Thoracic aorta (tissue), 2 donors: ENCODE results near the gene ACTN1. TPM values are rescaled to one million over a fixed set of nuclear protein-coding genes. Genes with fewer than 3 reads are reported as not detected.

ENCODE experiments used
- ATAC-seq: fragments of 150-250 bp; one replicate; pipeline ENCODE4 v1.8.0; 2017; ENCODE audit warnings: low read depth; ENCODE audit not compliant: insufficient number of reproducible peaks, low FRiP score
- DNase-seq: peaks from one replicate; pipeline ENCODE4 v3.0.0-alpha.2; 2020; ENCODE audit warnings: low spot score
- H3K27ac ChIP-seq, 2 donors: fragments of 200-600 bp; sonication (generic); 1 replicate in 1 of 2; 2 replicates in 1 of 2; pipeline ENCODE4 v1.5.1; 2016; ENCODE audit warnings: mild to moderate bottlenecking in 2 of 2, moderate library complexity in 2 of 2
- H3K27me3 ChIP-seq: fragments of 200-600 bp; sonication (generic); replicated peaks from 2 replicates; pipeline ENCODE4 v1.6.0; 2016; ENCODE audit warnings: mild to moderate bottlenecking; ENCODE audit not compliant: insufficient read depth
- H3K36me3 ChIP-seq: fragments of 200-600 bp; sonication (generic); one replicate; pipeline ENCODE4 v1.5.1; 2016
- H3K4me1 ChIP-seq, 2 donors: fragments of 200-600 bp; sonication (generic); 1 replicate in 1 of 2; 2 replicates in 1 of 2; pipeline versions ENCODE4 v1.5.1 to v1.6.0; 2016; ENCODE audit warnings: low read depth in 2 of 2, mild to moderate bottlenecking in 1 of 2; ENCODE audit not compliant: control insufficient read depth in 1 of 2
- H3K4me3 ChIP-seq: fragments of 200-600 bp; sonication (generic); 2 replicates; pipeline ENCODE4 v1.5.1; 2016; ENCODE audit warnings: mild to moderate bottlenecking
- H3K9me3 ChIP-seq: fragments of 200-600 bp; sonication (generic); 2 replicates; pipeline ENCODE4 v1.5.1; 2016
- total RNA-seq, 2 donors: library from RNA; depleted of rRNA; stranded (reverse); fragments of >200 nt; gene quantifications; one replicate each; pipeline versions ENCODE4 v1.1.0 to v1.2.3, GENCODE V29; 2016
- TF ChIP-seq, protein P1 (sequence below): fragments of 200-600 bp; sonication (generic); IDR thresholded peaks from one replicate; pipeline ENCODE4 v1.5.1; 2019; ENCODE audit warnings: antibody characterized with exemption

Gene ACTN1
- total RNA-seq, 2 donors from 2014 or later = 1,201 to 1,291 TPM

DNA sequence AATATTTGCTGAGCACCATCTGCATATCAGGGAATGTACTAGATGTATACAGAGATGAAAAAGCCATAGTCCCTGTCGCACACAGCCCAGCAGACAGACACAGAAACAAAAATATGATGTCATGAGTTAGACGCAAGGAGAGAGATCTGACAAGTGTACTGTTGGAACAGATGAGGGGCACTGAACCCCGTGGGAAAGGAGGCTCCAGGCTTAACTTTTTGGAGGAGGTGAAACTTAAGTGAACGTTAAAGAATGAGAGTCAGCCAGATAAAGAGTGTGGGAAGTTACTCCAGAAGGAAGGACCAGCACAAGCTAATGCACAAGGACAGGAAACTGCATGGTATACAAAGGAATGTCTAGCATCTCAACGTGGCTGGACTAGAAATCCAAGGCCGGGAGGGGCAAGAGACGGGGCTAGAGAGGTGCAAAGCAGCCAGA is 2.5 kb upstream of the ACTN1 start:
- H3K4me3 ChIP-seq = peak overlapping the region; percentile 99
- H3K27ac ChIP-seq = peak overlapping the region; percentile 98 to 100
- no peak for DNase-seq
- H3K36me3 ChIP-seq = no peaks in the 10 kb centered on the region
- no peaks in the 10 kb centered on the region for H3K27me3 ChIP-seq
- H3K4me1 ChIP-seq = peaks cover 12 to 46% of the 10 kb centered on the region in 2 donors
- no peak for ATAC-seq
- TF ChIP-seq, protein P1, sequence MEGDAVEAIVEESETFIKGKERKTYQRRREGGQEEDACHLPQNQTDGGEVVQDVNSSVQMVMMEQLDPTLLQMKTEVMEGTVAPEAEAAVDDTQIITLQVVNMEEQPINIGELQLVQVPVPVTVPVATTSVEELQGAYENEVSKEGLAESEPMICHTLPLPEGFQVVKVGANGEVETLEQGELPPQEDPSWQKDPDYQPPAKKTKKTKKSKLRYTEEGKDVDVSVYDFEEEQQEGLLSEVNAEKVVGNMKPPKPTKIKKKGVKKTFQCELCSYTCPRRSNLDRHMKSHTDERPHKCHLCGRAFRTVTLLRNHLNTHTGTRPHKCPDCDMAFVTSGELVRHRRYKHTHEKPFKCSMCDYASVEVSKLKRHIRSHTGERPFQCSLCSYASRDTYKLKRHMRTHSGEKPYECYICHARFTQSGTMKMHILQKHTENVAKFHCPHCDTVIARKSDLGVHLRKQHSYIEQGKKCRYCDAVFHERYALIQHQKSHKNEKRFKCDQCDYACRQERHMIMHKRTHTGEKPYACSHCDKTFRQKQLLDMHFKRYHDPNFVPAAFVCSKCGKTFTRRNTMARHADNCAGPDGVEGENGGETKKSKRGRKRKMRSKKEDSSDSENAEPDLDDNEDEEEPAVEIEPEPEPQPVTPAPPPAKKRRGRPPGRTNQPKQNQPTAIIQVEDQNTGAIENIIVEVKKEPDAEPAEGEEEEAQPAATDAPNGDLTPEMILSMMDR = no peak
- no peaks in the 10 kb centered on the region for H3K9me3 ChIP-seq

DNA sequence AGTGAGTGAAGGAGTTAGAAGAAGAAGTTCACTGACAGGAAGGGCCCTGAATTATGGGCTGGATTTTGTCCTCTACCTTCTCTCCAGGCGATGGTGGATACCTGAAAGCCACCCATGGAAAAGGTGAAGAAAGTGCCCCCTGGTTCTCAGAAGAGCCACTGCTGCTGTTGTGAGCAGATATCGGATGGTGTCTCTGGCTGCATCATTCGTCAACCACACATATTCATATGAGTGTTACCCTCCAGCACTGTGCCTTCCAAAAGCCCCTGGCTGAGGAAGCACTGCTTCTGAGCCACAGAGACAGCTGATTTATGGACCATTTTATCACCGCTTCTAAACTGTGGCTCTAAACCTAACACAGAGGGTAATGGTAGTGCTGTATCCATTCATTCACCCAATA is 2.0 kb upstream of the ACTN1 start:
- Histone ChIP-seq H3K27ac (peak overlapping the region; percentile 98 to 100), H3K4me1 (peaks cover 14 to 49% of the 10 kb centered on the region in 2 donors), H3K27me3 (no peaks in the 10 kb centered on the region), H3K36me3 (no peaks in the 10 kb centered on the region), H3K4me3 (peak overlapping the region; percentile 99), H3K9me3 (no peaks in the 10 kb centered on the region)
- DNase-seq = no peak
- ATAC-seq = no peak
- TF ChIP-seq, protein P1 = no peak

DNA sequence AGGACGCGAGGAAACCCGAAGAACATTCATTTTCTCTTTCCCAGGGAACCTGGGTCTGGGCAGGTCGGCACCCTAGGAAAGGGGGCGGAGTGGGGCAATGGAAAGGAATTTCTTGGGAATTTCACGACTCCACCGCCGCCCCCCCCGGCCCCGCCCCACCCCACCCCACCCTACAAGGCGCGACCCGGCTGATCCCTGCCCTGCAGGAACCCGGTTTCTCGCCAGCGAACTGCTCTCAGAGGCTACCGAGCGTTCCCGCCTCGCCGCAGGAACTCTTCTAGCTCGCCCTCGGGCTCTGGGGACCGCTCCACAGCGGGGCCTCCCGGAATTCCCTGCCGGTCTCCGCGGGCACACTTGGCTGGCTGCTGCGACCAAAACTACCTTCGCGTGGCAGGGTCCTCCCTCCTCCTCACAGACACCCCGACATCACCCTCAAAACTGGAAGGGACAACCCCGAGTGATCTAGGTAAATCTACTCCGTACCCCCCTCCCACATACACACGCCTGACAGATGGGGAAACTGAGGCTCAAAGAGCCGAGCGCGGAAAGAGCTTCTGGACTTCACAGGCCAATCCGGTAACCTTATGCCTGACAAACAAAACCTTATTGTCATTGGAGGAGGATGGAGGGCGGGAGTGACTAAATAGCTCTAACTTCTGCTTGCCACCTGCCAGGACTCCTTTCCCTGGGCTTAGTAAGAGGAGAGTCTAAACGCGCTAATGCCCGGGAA is 785 bp upstream of the ACTN1 start:
- no peaks in the 10 kb centered on the region for H3K27me3 ChIP-seq
- TF ChIP-seq, protein P1 = no peak
- peak; percentile 0 for ATAC-seq
- H3K9me3 ChIP-seq = no peaks in the 10 kb centered on the region
- peaks cover 26 to 61% of the 10 kb centered on the region in 2 donors for H3K4me1 ChIP-seq
- H3K4me3 ChIP-seq = peak overlapping the region; percentile 99
- peak; percentile 22 for DNase-seq
- peak overlapping the region; percentile 98 to 100 for H3K27ac ChIP-seq
- H3K36me3 ChIP-seq = peaks cover 2% of the 10 kb centered on the region

DNA sequence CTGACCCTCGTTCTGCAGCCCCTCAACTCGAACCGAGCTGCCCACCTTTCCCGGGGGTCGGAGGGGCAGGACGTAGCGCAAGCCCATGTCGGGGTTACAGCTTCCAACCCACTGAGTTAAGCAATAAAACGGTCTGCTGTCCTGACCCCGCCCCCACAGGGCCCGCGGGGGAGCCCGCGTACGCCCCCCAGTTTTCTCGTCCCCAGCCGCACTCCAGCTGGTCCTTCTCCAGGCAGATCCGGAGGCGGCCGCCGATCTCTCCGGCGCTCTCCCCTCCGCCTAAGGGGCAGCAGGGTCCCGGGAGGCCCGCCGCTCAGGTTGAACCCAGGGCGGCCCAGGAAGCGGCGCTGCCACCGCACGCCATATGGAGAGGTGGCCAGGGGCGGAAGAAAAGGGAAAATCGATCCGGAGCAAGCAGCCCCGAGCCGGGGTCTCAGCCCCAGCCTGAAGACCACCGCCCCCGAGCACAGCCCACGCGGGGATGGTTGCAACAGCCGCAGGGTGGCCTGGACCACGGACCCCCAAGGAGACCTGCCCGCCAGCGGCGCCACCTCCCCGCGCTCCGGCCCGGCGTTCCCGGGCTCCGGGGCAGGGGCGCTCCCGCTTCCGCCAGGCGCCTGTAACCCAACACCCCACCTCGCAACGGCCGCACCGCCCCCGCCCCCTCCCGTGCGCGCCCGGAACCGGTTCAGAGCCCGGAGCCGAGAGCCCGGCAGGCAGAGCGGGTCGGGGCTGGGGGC is 760 bp downstream of the ACTN1 start:
- Histone ChIP-seq H3K36me3 (peaks cover 16% of the 10 kb centered on the region), H3K4me3 (peak overlapping the region; percentile 99), H3K27me3 (no peaks in the 10 kb centered on the region), H3K9me3 (no peaks in the 10 kb centered on the region), H3K4me1 (peaks cover 41 to 73% of the 10 kb centered on the region in 2 donors), H3K27ac (peak overlapping the region; percentile 100)
- no peak for ATAC-seq
- TF ChIP-seq, protein P1 = no peak
- DNase-seq = no peak

DNA sequence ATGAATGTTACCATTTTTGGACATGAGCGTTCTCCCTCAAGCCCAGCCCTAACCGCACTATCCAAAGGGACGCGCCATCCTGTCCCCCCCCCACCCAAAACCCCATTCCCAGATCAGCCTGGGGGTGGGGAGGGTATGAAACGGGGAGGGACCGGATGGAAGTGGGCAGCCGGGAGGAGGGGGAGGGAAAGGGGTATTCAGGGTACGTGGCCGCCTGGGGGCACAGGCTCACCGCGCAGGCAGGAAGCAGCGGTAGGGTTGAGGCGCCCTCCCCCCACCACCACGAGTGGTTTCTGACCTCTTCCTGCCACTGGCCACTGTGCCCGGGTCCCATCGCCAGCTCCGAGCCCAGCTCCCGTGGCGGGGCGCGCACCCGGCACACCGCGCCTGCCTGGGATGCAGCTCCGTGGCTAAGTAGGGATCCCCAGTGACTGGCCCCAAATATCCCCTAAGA is 1.4 kb downstream of the ACTN1 start:
- TF ChIP-seq, protein P1 = peak; percentile 21
- Histone ChIP-seq H3K4me3 (peak overlapping the region; percentile 99), H3K36me3 (peaks cover 20% of the 10 kb centered on the region), H3K4me1 (peaks cover 43 to 73% of the 10 kb centered on the region in 2 donors), H3K9me3 (no peaks in the 10 kb centered on the region), H3K27ac (peak overlapping the region; percentile 100), H3K27me3 (no peaks in the 10 kb centered on the region)
- DNase-seq (peak; percentile 62), ATAC-seq (peak; percentile 37)
